Psoas muscle (tissue), 8 donors: Measurements from ENCODE around the gene ANKRD16. TPM values are rescaled to one million over a fixed set of nuclear protein-coding genes. Genes with fewer than 3 reads are reported as not detected.
A peak's percentile ranks its signal among the peaks of the same experiment; 100 is the strongest.
"Not testable (repeated sequence)": the region's sequence is repeated elsewhere in the genome, so short reads cannot be mapped to it uniquely, and the experiment has no call there.

Source experiments
- ATAC-seq, 4 donors: fragments of 200-7000 bp; cut with Tn5 transposase; one replicate each; pipeline ENCODE4 v1.9.1; 2020; ENCODE audit warnings: moderate library complexity in 3 of 4, mild to moderate bottlenecking in 2 of 4
- DNase-seq, 2 donors: peaks; one replicate each; pipeline ENCODE4 v3.0.0-alpha.2; 2020
- H3K27ac ChIP-seq: fragments of 200-600 bp; one replicate; pipeline ENCODE4 v1.8.0; 2022
- H3K27me3 ChIP-seq, 3 donors: fragments of 200-600 bp in 1 of 3; one replicate each; pipeline versions ENCODE4 v1.6.1 to v1.8.0; 2013 to 2022; ENCODE audit warnings: low read length in 2 of 3, mild to moderate bottlenecking in 2 of 3, moderate library complexity in 1 of 3; ENCODE audit not compliant: insufficient read depth in 3 of 3
- H3K36me3 ChIP-seq, 2 donors: fragments of 200-600 bp in 1 of 2; one replicate each; pipeline versions ENCODE4 v1.6.1 to v1.8.0; 2013 to 2022; ENCODE audit warnings: low read depth in 1 of 2, mild to moderate bottlenecking in 1 of 2, moderate library complexity in 1 of 2; ENCODE audit not compliant: insufficient read depth in 1 of 2
- H3K4me1 ChIP-seq: fragments of 200-600 bp; one replicate; pipeline ENCODE4 v1.8.0; 2022
- H3K4me3 ChIP-seq: fragments of 200-600 bp; one replicate; pipeline ENCODE4 v1.8.0; 2022; ENCODE audit warnings: mild to moderate bottlenecking
- H3K9me3 ChIP-seq: fragments of 200-600 bp; one replicate; pipeline ENCODE4 v1.8.0; 2022
- WGBS, 3 donors: extraction: QIAGEN DNeasy Blood & Tissue Kit; methylation state at CpG; one replicate each; pipeline versions ENCODE4 v1.1.6 to v1.1.7; 2013; 5-methylcytosine and 5-hydroxymethylcytosine counted together
- intact Hi-C, 2 donors: fragments of 100-400 bp; cut with DNase I; formaldehyde crosslinking; loops; one replicate each; pipeline versions ENCODE4 v1.11.0 to v1.14.2; 2022
- polyA plus RNA-seq, 3 donors: library from polyadenylated mRNA; stranded (reverse); fragments of 200-250 nt; gene quantifications; one replicate each; pipeline ENCODE4 v1.2.3, GENCODE V29; 2013
- total RNA-seq, 4 donors: library from RNA; stranded (reverse); fragmentation: NEBNext Ultra II Directional in 2 of 4; extraction: Animal tissue kit (Norgen Biotek cat#: 25700) in 2 of 4; gene quantifications; one replicate each; pipeline versions ENCODE4 v1.2.1 to v1.2.4, GENCODE V29; 2021 to 2023
- TF ChIP-seq, protein P1 (sequence below): fragments of 200-600 bp; IDR thresholded peaks from one replicate; pipeline ENCODE4 v1.8.0; 2022; ENCODE audit warnings: antibody characterized with exemption
- donor health status: healthy with polysubstance abuse.
- donor health status: DM: no; HTN: no; CAD: no; lungs with moderate emphysema.
- donor health status: Bipolar disorder and iron deficiency.
- donor health status: healthy.
- donor health status: DM: yes; HTN: yes; CAD: no.
- donor health status: DM: no; HTN: no; CAD: no.
- donor health status: DM: no; HTN: no; CAD: no.
- donor health status: DM: yes; HTN: yes; CAD: no.

The ANKRD16 gene
- total and polyA plus RNA-seq, 7 donors: 2.8 to 4.6 (median 3.7) TPM

GRCh38 chr10:5873515-5873995, 16.1 kb downstream of the ANKRD16 start:
- DNase-seq (peak; percentile 32 to 64), ATAC-seq (peak; percentile 62 to 88 (median 73))
- intact Hi-C loops: loop anchor here (5.0 to 10.0 kb wide), 3 partner anchors 61 to 189 kb away; partner anchors contain the start of genes GDI2 (in 1 of the 2) and TASOR2 (in 1 of the 2)
- no peaks in the 10 kb centered on the region for H3K4me1 ChIP-seq
- H3K27me3 ChIP-seq: no peaks in the 10 kb centered on the region
- WGBS, 3 donors: 52 to 57% (median 53%) methylated on average over 9 of the region's 9 CpGs
- H3K36me3 ChIP-seq: peaks cover 2 to 41% of the 10 kb centered on the region in 2 donors
- TF ChIP-seq, protein P1, sequence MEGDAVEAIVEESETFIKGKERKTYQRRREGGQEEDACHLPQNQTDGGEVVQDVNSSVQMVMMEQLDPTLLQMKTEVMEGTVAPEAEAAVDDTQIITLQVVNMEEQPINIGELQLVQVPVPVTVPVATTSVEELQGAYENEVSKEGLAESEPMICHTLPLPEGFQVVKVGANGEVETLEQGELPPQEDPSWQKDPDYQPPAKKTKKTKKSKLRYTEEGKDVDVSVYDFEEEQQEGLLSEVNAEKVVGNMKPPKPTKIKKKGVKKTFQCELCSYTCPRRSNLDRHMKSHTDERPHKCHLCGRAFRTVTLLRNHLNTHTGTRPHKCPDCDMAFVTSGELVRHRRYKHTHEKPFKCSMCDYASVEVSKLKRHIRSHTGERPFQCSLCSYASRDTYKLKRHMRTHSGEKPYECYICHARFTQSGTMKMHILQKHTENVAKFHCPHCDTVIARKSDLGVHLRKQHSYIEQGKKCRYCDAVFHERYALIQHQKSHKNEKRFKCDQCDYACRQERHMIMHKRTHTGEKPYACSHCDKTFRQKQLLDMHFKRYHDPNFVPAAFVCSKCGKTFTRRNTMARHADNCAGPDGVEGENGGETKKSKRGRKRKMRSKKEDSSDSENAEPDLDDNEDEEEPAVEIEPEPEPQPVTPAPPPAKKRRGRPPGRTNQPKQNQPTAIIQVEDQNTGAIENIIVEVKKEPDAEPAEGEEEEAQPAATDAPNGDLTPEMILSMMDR: peak; percentile 73
- no peaks in the 10 kb centered on the region for H3K9me3 ChIP-seq
- H3K4me3 ChIP-seq: no peak overlapping the region
- H3K27ac ChIP-seq: no peak overlapping the region

GRCh38 chr10:5871596-5871995, 18.1 kb downstream of the ANKRD16 start:
- Histone ChIP-seq H3K9me3 (no peaks in the 10 kb centered on the region), H3K36me3 (peaks cover 0 to 22% of the 10 kb centered on the region in 2 donors), H3K4me1 (no peaks in the 10 kb centered on the region), H3K27ac (no peak overlapping the region), H3K4me3 (no peak overlapping the region), H3K27me3 (no peaks in the 10 kb centered on the region)
- intact Hi-C loops: loop anchor here (5.0 to 10.0 kb wide), 3 partner anchors 59 to 187 kb away; partner anchors contain the start of genes GDI2 (in 1 of the 2) and TASOR2 (in 1 of the 2)
- TF ChIP-seq, protein P1: no peak
- ATAC-seq (no peak), DNase-seq (no peak)
- 75 to 78% (median 75%) methylated on average over 5 of the region's 5 CpGs for WGBS, 3 donors

GRCh38 chr10:5869156-5869555, 20.5 kb downstream of the ANKRD16 start:
- peaks cover 0 to 2% of the 10 kb centered on the region in 2 donors for H3K36me3 ChIP-seq
- no peaks in the 10 kb centered on the region for H3K9me3 ChIP-seq
- no peaks in the 10 kb centered on the region for H3K27me3 ChIP-seq
- H3K4me1 ChIP-seq: no peaks in the 10 kb centered on the region
- TF ChIP-seq, protein P1: no peak
- intact Hi-C loops: no loop called here
- WGBS, 3 donors: 87 to 93% (median 87%) methylated on average over 3 of the region's 3 CpGs
- no peak overlapping the region for H3K27ac ChIP-seq
- no peak overlapping the region for H3K4me3 ChIP-seq
- ATAC-seq (no peak), DNase-seq (no peak)

DNA sequence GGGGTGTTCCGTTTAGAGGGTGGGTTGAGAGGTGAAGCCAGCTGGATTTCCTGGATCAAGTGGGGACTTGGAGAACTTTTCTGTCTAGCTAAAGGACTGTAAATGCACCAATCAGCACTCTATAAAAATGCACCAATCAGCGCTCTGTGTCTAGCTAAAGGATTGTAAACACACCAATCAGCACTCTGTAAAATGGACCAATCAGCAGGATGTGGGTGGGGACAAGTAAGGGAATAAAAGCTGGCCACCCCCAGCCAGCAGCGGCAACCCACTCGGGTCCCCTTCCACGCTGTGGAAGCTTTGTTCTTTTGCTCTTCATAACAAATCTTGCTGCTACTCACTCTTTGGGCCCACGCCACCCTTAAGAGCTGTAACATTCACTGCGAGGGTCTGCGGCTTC, 21.3 kb downstream of the ANKRD16 start:
- H3K36me3 ChIP-seq, DNase-seq, H3K27ac ChIP-seq, ATAC-seq, intact Hi-C loops, H3K4me3 ChIP-seq, H3K4me1 ChIP-seq, H3K27me3 ChIP-seq, H3K9me3 ChIP-seq: not testable (repeated sequence)
- WGBS, 3 donors: 87 to 96% (median 91%) methylated on average over 8 of the region's 8 CpGs

- H3K36me3 ChIP-seq, intact Hi-C loops, ATAC-seq, H3K27me3 ChIP-seq, DNase-seq, H3K27ac ChIP-seq, H3K9me3 ChIP-seq, H3K4me3 ChIP-seq, H3K4me1 ChIP-seq: not testable (repeated sequence)
- WGBS, 3 donors: 63 to 65% (median 64%) methylated on average over 4 of the region's 4 CpGs
Observed at GRCh38 chr10:5867091-5867615, 22.5 kb downstream of the ANKRD16 start.

DNA sequence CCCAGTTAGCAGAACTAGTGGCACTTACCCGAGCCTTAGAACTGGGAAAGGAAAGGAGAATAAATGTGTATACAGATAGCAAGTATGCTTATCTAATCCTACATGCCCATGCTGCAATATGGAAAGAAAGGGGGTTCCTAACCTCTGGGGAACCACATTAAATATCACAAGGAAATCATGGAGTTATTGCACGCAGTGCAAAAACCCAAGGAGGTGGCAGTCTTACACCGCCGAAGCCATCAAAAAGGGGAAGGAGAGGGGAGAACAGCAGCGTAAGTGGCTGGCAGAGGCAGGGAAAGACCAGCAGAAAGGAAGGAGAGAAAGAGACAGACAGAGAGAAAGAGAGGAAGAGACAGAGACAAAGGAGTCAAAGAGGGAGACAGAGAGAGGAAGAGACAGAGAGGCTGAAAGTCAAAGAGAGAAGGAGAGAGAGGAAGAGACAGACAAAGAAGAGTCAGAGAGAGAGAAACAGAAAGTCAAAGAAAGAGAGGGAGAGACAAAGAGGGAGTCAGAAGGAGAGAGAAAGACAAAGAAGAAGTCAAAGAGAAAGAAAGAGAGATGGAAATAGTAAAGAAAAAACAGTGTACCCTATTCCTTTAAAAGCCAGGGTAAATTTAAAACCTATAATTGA, 23.1 kb downstream of the ANKRD16 start:
- H3K27ac ChIP-seq, H3K9me3 ChIP-seq, intact Hi-C loops, DNase-seq, ATAC-seq, H3K27me3 ChIP-seq, H3K4me3 ChIP-seq, H3K36me3 ChIP-seq, H3K4me1 ChIP-seq: not testable (repeated sequence)
- WGBS, 3 donors: 79 to 89% (median 88%) methylated on average over 5 of the region's 5 CpGs

DNA sequence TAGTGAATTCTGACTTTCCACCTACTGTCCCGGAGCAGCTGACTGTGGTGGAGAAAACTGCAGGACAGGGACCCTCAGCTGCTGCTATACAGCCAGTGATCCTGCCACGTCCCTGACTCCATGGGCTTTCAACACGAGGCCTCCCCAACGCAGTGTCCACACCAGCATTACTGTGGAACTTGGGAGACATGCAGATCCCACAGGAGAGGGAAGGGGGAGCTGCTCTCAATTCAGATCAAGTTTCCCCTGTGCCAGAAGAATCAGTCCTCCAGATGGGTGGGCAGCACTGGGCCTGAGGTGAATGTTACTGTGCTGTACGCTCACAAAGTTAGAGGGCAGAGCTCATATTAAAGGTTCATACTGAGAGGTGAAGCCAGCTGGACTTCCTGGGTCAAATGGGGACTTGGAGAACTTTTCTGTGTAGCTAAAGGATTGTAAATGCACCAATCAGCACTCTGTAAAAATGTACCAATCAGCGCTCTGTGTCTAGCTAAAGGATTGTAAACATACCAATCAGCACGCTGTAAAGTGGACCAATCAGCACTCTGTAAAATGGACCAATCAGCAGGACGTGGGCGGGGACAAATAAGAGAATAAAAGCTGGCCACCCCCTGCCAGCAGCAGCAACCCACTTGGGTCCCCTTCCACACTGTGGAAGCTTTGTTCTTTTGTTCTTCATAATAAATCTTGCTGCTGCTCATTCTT, 26.6 kb downstream of the ANKRD16 start:
- H3K36me3 ChIP-seq, intact Hi-C loops, H3K4me1 ChIP-seq, H3K27me3 ChIP-seq, H3K4me3 ChIP-seq, DNase-seq, ATAC-seq, H3K9me3 ChIP-seq, H3K27ac ChIP-seq: not testable (repeated sequence)
- 88 to 95% (median 90%) methylated on average over 9 of the region's 9 CpGs for WGBS, 3 donors
